K562 (cell line): ENCODE results near the gene SERINC3. TPM values are rescaled to one million over a fixed set of nuclear protein-coding genes. Genes with fewer than 3 reads are reported as not detected.

Source experiments
- ATF2 ChIP-seq: sonication (generic); formaldehyde crosslinking; IDR thresholded peaks from 2 replicates; pipeline ENCODE4 v1.8.1; 2022; ENCODE audit warnings: missing genetic modification reagents
- BRF1 ChIP-seq: IDR thresholded peaks from 3 replicates; pipeline ENCODE4 v1.6.1; 2011; ENCODE audit warnings: borderline replicate concordance, mild to moderate bottlenecking; ENCODE audit not compliant: insufficient read length; ENCODE audit errors: extremely low read depth
- CSDE1 ChIP-seq, 2 experiments: fragments of 450-650 bp; IDR thresholded peaks; 2 replicates each; pipeline ENCODE4 v1.6.1; 2016; ENCODE audit warnings: mild to moderate bottlenecking in 1 of 2
- DNMT1 ChIP-seq: fragments of 450-650 bp; IDR thresholded peaks from 2 replicates; pipeline ENCODE4 v1.6.1; 2016; ENCODE audit warnings: antibody characterized with exemption, mild to moderate bottlenecking
- FOXA3 ChIP-seq, 2 experiments: fragments of 450-650 bp in 1 of 2; sonication (generic) in 1 of 2; formaldehyde crosslinking; IDR thresholded peaks in 1 of 2; conservative IDR thresholded peaks in 1 of 2; 2 replicates each; pipeline versions ENCODE4 v1.4.0 to v1.8.0; 2020 to 2022; ENCODE audit warnings: mild to moderate bottlenecking in 2 of 2, missing genetic modification reagents in 1 of 2
- NCOR1 ChIP-seq: fragments of 450-650 bp; IDR thresholded peaks from 2 replicates; pipeline ENCODE4 v1.6.1; 2016; ENCODE audit warnings: mild to moderate bottlenecking, moderate library complexity
- NFATC3 ChIP-seq: fragments of 450-650 bp; IDR thresholded peaks from 2 replicates; pipeline ENCODE4 v1.6.1; 2017; ENCODE audit warnings: mild to moderate bottlenecking
- PHF8 ChIP-seq: fragments of 200-600 bp; sonication (generic); IDR thresholded peaks from 2 replicates; pipeline ENCODE4 v1.6.1; 2012; ENCODE audit warnings: mixed run types, mild to moderate bottlenecking, inconsistent platforms, low read length, moderate library complexity, borderline replicate concordance
- SMARCA5 ChIP-seq: fragments of 450-650 bp; IDR thresholded peaks from 2 replicates; pipeline ENCODE4 v1.6.1; 2016
- SREBF2 ChIP-seq: sonication (generic); formaldehyde crosslinking; IDR thresholded peaks from 2 replicates; pipeline ENCODE4 v1.4.0; 2020; ENCODE audit warnings: mild to moderate bottlenecking, missing genetic modification reagents
- ZKSCAN1 ChIP-seq: fragments of 150-350 bp; IDR thresholded peaks from 2 replicates; pipeline ENCODE4 v1.6.1; 2016; ENCODE audit warnings: low read depth, low read length
- ZNF121 ChIP-seq: sonication (generic); formaldehyde crosslinking; conservative IDR thresholded peaks from 2 replicates; pipeline ENCODE4 v1.8.0; 2022; ENCODE audit warnings: missing genetic modification reagents
- ZNF143 ChIP-seq: sonication (generic); formaldehyde crosslinking; IDR thresholded peaks from 2 replicates; pipeline ENCODE4 v1.9.0; 2022; ENCODE audit warnings: mild to moderate bottlenecking, missing genetic modification reagents
- ZNF444 ChIP-seq: fragments of 250-450 bp; sonication (Bioruptor Pico); IDR thresholded peaks from 2 replicates; pipeline ENCODE4 v1.4.0; 2020; ENCODE audit warnings: mild to moderate bottlenecking, moderate library complexity
- polyA plus RNA-seq, 8 experiments: library from polyadenylated mRNA; depleted of rRNA in 4 of 8; stranded (reverse) in 5 of 8; unstranded in 3 of 8; fragments of >200 nt; fragmentation: Nextera tagmentation in 2 of 8; fragmentation: Illumina TruSeq in 1 of 8; extraction: Ambion mirVana in 2 of 8; extraction: Trizol in 1 of 8; gene quantifications; 2 replicates each; pipeline versions ENCODE4 v1.2.1 to v1.2.3, GENCODE V29; 2011 to 2014; ENCODE audit warnings: inconsistent platforms in 1 of 8, missing spikeins in 1 of 8
- total RNA-seq, 7 experiments: library from RNA; depleted of rRNA in 6 of 7; stranded (reverse); fragments of >200 nt in 6 of 7; fragmentation: Illumina TruSeq in 2 of 7; extraction: Trizol in 2 of 7; gene quantifications; 2 replicates each; pipeline versions ENCODE4 v1.2.1 to v1.2.3, GENCODE V29; 2011 to 2021; ENCODE audit warnings: low replicate concordance in 1 of 7
- TF ChIP-seq, protein P1 (sequence below): fragments of 450-650 bp; IDR thresholded peaks from 2 replicates; pipeline ENCODE4 v1.7.0; 2016; ENCODE audit warnings: borderline replicate concordance
- TF ChIP-seq, protein P2 (sequence below): fragments of 450-650 bp; IDR thresholded peaks from 2 replicates; pipeline ENCODE4 v1.7.1; 2018; ENCODE audit warnings: mild to moderate bottlenecking, low read depth; ENCODE audit not compliant: partially characterized antibody
- TF ChIP-seq, protein P3 (sequence below): fragments of 450-650 bp; IDR thresholded peaks from 2 replicates; pipeline ENCODE4 v1.6.1; 2016; ENCODE audit warnings: borderline replicate concordance
- TF ChIP-seq, protein P4 (sequence below): fragments of 250-450 bp; sonication (Bioruptor Pico); IDR thresholded peaks from 2 replicates; pipeline ENCODE4 v1.4.0; 2020

The SERINC3 gene
- total and polyA plus RNA-seq, 9 of the 15 experiments (the other 6 are each of a cell fraction or from before 2014, with no cell fraction given) = 24.7 to 107 (median 48.8) TPM

GRCh38 chr20:44521484-44522481, at the start of gene SERINC3 (continued):
- TF ChIP-seq, protein P1, sequence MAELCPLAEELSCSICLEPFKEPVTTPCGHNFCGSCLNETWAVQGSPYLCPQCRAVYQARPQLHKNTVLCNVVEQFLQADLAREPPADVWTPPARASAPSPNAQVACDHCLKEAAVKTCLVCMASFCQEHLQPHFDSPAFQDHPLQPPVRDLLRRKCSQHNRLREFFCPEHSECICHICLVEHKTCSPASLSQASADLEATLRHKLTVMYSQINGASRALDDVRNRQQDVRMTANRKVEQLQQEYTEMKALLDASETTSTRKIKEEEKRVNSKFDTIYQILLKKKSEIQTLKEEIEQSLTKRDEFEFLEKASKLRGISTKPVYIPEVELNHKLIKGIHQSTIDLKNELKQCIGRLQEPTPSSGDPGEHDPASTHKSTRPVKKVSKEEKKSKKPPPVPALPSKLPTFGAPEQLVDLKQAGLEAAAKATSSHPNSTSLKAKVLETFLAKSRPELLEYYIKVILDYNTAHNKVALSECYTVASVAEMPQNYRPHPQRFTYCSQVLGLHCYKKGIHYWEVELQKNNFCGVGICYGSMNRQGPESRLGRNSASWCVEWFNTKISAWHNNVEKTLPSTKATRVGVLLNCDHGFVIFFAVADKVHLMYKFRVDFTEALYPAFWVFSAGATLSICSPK = no peak
- no peak for TF ChIP-seq SREBF2
- no peak for TF ChIP-seq ZNF121 (CRISPR knock-in tag)
- peak; percentile 94 for TF ChIP-seq PHF8
- TF ChIP-seq ZNF143 = no peak
- TF ChIP-seq ZNF444 (CRISPR knock-in tag) = no peak
- TF ChIP-seq NFATC3 = no peak
- no peak for TF ChIP-seq ATF2 (CRISPR knock-in tag)
- TF ChIP-seq BRF1 = no peak
- no peak for TF ChIP-seq CSDE1 (IDR thresholded peaks at IDR 0.05)
- TF ChIP-seq, protein P2, sequence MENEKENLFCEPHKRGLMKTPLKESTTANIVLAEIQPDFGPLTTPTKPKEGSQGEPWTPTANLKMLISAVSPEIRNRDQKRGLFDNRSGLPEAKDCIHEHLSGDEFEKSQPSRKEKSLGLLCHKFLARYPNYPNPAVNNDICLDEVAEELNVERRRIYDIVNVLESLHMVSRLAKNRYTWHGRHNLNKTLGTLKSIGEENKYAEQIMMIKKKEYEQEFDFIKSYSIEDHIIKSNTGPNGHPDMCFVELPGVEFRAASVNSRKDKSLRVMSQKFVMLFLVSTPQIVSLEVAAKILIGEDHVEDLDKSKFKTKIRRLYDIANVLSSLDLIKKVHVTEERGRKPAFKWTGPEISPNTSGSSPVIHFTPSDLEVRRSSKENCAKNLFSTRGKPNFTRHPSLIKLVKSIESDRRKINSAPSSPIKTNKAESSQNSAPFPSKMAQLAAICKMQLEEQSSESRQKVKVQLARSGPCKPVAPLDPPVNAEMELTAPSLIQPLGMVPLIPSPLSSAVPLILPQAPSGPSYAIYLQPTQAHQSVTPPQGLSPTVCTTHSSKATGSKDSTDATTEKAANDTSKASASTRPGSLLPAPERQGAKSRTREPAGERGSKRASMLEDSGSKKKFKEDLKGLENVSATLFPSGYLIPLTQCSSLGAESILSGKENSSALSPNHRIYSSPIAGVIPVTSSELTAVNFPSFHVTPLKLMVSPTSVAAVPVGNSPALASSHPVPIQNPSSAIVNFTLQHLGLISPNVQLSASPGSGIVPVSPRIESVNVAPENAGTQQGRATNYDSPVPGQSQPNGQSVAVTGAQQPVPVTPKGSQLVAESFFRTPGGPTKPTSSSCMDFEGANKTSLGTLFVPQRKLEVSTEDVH = no peak
- TF ChIP-seq SMARCA5 = 0 out of 2 replicates have a peak, but pooled peaks have one; percentile 39
- TF ChIP-seq FOXA3 (CRISPR knock-in tag; conservative IDR thresholded peaks at IDR 0.05 in 1 of 2, IDR thresholded peaks at IDR 0.05 in 1 of 2) = no peak; a peak in 1 of 4 replicates
- TF ChIP-seq NCOR1 = no peak
- 0 out of 2 replicates have a peak, but pooled peaks have one; percentile 12 for TF ChIP-seq ZKSCAN1
- TF ChIP-seq, protein P3, sequence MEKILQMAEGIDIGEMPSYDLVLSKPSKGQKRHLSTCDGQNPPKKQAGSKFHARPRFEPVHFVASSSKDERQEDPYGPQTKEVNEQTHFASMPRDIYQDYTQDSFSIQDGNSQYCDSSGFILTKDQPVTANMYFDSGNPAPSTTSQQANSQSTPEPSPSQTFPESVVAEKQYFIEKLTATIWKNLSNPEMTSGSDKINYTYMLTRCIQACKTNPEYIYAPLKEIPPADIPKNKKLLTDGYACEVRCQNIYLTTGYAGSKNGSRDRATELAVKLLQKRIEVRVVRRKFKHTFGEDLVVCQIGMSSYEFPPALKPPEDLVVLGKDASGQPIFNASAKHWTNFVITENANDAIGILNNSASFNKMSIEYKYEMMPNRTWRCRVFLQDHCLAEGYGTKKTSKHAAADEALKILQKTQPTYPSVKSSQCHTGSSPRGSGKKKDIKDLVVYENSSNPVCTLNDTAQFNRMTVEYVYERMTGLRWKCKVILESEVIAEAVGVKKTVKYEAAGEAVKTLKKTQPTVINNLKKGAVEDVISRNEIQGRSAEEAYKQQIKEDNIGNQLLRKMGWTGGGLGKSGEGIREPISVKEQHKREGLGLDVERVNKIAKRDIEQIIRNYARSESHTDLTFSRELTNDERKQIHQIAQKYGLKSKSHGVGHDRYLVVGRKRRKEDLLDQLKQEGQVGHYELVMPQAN = peak; percentile 79; the same call in 1 of the 2 replicates
- TF ChIP-seq, protein P4, sequence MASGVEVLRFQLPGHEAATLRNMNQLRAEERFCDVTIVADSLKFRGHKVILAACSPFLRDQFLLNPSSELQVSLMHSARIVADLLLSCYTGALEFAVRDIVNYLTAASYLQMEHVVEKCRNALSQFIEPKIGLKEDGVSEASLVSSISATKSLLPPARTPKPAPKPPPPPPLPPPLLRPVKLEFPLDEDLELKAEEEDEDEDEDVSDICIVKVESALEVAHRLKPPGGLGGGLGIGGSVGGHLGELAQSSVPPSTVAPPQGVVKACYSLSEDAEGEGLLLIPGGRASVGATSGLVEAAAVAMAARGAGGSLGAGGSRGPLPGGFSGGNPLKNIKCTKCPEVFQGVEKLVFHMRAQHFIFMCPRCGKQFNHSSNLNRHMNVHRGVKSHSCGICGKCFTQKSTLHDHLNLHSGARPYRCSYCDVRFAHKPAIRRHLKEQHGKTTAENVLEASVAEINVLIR (CRISPR knock-in tag) = peak; percentile 75
- TF ChIP-seq DNMT1 = no peak
